Measurements from ENCODE around the gene STK39. TPM values are rescaled to one million over a fixed set of nuclear protein-coding genes. Genes with fewer than 3 reads are reported as not detected.

STK39 gene
- total and polyA plus RNA-seq, 11 donors = 13.1 to 40.1 (median 21.5) TPM

GRCh38 chr2:168166902-168167510 is 80.4 kb downstream of the STK39 start:
- DNase-seq = no peak
- Histone ChIP-seq H3K9me3 (no peaks in the 10 kb centered on the region), H3K4me3 (no peak overlapping the region), H3K4me1 (peaks cover 0 to 48% (median 19%) of the 10 kb centered on the region in 12 donors), H3K27ac (peak overlapping the region in 5 of 12 donors; percentile 21 to 44 (median 33)), H3K27me3 (no peaks in the 10 kb centered on the region), H3K36me3 (peaks cover 0 to 24% (median 0%) of the 10 kb centered on the region in 9 donors)
- TF ChIP-seq CTCF (IDR thresholded peaks at IDR 0.05) (no peak), POLR2A (IDR thresholded peaks at IDR 0.05) (no peak)
- intact Hi-C loops (cut with DNase I) = loop anchor here in 1 of 10 donors (5.0 kb wide), 1 partner anchor 75 kb away; no protein-coding TSS in a partner anchor
- 69 to 74% (median 72%) methylated on average over 7 of the region's 7 CpGs for WGBS, 4 donors
- ATAC-seq = peak in 2 of 4 donors; percentile 11 to 45

- peak; percentile 17 to 72 (median 42) for ATAC-seq
- intact Hi-C loops (cut with DNase I) = loop anchor here in 1 of 10 donors (5.0 kb wide), 1 partner anchor 76 kb away; no protein-coding TSS in a partner anchor
- 55 to 63% (median 59%) methylated on average over 3 of the region's 3 CpGs for WGBS, 4 donors
Observed at GRCh38 chr2:168165985-168166901, 81.2 kb downstream of the STK39 start.

GRCh38 chr2:168165397-168165796 is 82.0 kb downstream of the STK39 start:
- Histone ChIP-seq H3K9me3 (no peaks in the 10 kb centered on the region), H3K4me1 (peaks cover 0 to 36% (median 18%) of the 10 kb centered on the region in 12 donors), H3K27ac (peak overlapping the region in 4 of 12 donors; percentile 9 to 43 (median 28)), H3K27me3 (no peaks in the 10 kb centered on the region), H3K4me3 (no peak overlapping the region), H3K36me3 (peaks cover 0 to 37% (median 0%) of the 10 kb centered on the region in 9 donors)
- DNase-seq (no peak), ATAC-seq (peak; percentile 11 to 72 (median 39))
- 49 to 67% (median 59%) methylated on average over 3 of the region's 3 CpGs for WGBS, 4 donors
- TF ChIP-seq CTCF (IDR thresholded peaks at IDR 0.05) (no peak), POLR2A (IDR thresholded peaks at IDR 0.05) (no peak)
- intact Hi-C loops (cut with DNase I) = loop anchor here in 1 of 10 donors (5.0 kb wide), 1 partner anchor 77 kb away; no protein-coding TSS in a partner anchor

More at GRCh38 chr2:168165985-168166901, 81.2 kb downstream of the STK39 start:
- Histone ChIP-seq H3K4me3 (no peak overlapping the region), H3K27me3 (no peaks in the 10 kb centered on the region), H3K36me3 (peaks cover 0 to 30% (median 0%) of the 10 kb centered on the region in 9 donors), H3K9me3 (no peaks in the 10 kb centered on the region), H3K27ac (peak overlapping the region in 6 of 12 donors; percentile 6 to 44 (median 30)), H3K4me1 (peaks cover 0 to 43% (median 19%) of the 10 kb centered on the region in 12 donors)
- DNase-seq = no peak
- TF ChIP-seq CTCF (IDR thresholded peaks at IDR 0.05) (no peak), POLR2A (IDR thresholded peaks at IDR 0.05) (no peak)

DNA sequence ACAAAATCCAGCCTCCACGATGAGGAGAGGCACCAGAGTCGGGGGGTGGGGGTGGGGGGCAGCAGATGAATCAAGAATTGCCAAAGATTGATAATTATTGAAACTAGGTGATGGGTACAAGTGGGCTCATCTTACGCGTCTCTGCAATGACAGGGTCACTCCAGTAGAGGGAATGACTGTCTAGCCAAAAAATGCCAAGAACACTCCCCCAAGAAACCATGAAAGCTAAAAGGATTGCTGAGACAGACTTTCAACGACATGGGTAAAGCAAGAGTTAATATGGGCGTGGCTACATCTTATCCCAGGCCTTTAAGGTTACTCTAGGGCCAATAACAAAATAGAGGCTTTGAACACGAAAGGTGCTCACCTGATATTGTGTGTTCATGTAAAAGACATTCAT is 86.5 kb downstream of the STK39 start:
- Histone ChIP-seq H3K27me3 (no peaks in the 10 kb centered on the region), H3K36me3 (peaks cover 0 to 39% (median 0%) of the 10 kb centered on the region in 9 donors), H3K4me3 (no peak overlapping the region), H3K9me3 (no peaks in the 10 kb centered on the region), H3K27ac (no peak overlapping the region), H3K4me1 (peaks cover 0 to 48% (median 22%) of the 10 kb centered on the region in 12 donors)
- intact Hi-C loops (cut with DNase I) = no loop called here
- peak in 1 of 12 donors; percentile 12 for TF ChIP-seq CTCF (IDR thresholded peaks at IDR 0.05)
- no peak for TF ChIP-seq POLR2A (IDR thresholded peaks at IDR 0.05)
- 59 to 78% (median 76%) methylated on average over 7 of the region's 7 CpGs for WGBS, 4 donors
- no peak for DNase-seq
- ATAC-seq = no peak

Data from heart left ventricle (tissue), 16 donors.